ENCODE results near the gene DTX3. TPM values are rescaled to one million over a fixed set of nuclear protein-coding genes. Genes with fewer than 3 reads are reported as not detected.

Gene DTX3
- total RNA-seq, 1 experiment from 2014 or later, result 0.37 TPM

DNA sequence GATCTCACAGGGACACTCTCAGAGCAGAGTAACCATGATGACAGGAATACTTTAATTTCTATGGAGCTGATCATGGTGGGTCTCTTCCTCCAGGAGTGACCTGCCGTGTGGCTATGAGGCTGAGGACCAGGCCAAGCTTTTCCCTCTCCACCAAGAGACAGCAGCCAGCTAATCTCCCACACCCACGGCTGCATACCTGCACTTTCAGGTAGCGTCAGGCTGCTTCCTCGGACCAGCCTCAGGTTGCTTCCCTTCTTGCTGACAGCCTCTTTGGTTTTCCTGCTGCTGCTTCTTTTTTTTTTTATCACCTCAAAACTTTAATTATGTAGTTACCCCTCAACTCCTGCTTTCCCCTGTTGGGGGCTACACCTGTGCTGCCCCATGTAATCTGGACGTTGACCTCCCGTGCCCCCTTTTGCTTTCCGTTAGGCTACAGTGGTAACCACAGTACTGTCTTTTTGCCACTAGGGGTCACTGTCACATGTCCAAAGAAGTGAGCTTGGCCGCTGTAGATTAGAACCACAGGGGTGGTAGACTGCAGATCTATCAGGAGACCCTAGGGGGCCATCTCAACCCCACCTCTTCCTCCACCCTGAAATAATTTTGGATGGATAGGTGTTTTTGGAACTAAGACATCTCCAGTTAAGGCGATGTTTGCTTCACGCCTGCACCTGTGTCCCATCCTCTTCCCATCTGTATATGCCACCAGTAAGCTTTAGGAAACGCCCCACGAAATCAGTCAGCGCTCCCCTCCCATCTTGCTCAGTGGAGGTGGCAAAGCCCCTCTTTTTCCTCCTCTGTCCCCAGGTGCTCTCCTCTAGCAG is 21.4 kb upstream of the DTX3 start:
- no peak overlapping the region for H3K4me2 ChIP-seq (ENCODE audit: low read length)
- no peaks in the 10 kb centered on the region for H3K4me1 ChIP-seq (ENCODE audit: control insufficient read depth in 1 of 2, insufficient read depth in 2 of 2, low read length in 2 of 2)
- H2AFZ ChIP-seq (ENCODE audit: low read depth, low read length, poor library complexity, severe bottlenecking), result no peak overlapping the region
- H3K9ac ChIP-seq (ENCODE audit: low read length), result no peak overlapping the region
- H3K4me3 ChIP-seq (replicated peaks in 1 of 2; ENCODE audit: low read depth in 1 of 2, low read length in 2 of 2), result no peak overlapping the region
- no TSS peak for BruUV-seq (replicated peaks)
- TF ChIP-seq CTCF (IDR thresholded peaks at IDR 0.05 in 2 of 3, conservative IDR thresholded peaks at IDR 0.05 in 1 of 3; ENCODE audit: borderline replicate concordance in 1 of 3, insufficient read depth in 1 of 3, low read depth in 2 of 3, low read length in 2 of 3) (peak; percentile 95 to 99 (median 98)), RAD21 (IDR thresholded peaks at IDR 0.05; ENCODE audit: low read depth) (peak; percentile 93)
- TF ChIP-seq, protein P1, sequence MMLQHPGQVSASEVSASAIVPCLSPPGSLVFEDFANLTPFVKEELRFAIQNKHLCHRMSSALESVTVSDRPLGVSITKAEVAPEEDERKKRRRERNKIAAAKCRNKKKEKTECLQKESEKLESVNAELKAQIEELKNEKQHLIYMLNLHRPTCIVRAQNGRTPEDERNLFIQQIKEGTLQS (IDR thresholded peaks at IDR 0.05), result no peak
- H3K79me2 ChIP-seq (ENCODE audit: insufficient read depth, low read length), result no peaks in the 10 kb centered on the region
- ChIA-PET CTCF (interaction anchor here (0.6 to 3.3 kb wide), 23 partner anchors 9 to 1267 kb away, joined by 3 to 18 read pairs (median 4); partner anchors contain the start of genes ARHGEF25, B4GALNT1, DCTN2 and DTX3), RAD21 (ENCODE audit: low non-redundant PET in 1 of 2, low total read pairs in 2 of 2, uncharacterized antibody in 2 of 2, unreplicated experiment in 2 of 2) (interaction anchor here (1.0 to 1.3 kb wide), 4 partner anchors 37 to 174 kb away, joined by 3 to 5 read pairs (median 3); partner anchors contain the start of gene B4GALNT1 (in 1 of the 2)), POLR2A (no interaction called here)
- H3K9me3 ChIP-seq (ENCODE audit: control insufficient read depth in 1 of 2, insufficient read depth in 1 of 2, low read depth in 1 of 2, low read length in 2 of 2), result no peaks in the 10 kb centered on the region
- peaks cover 0 to 8% of the 10 kb centered on the region in 2 experiments; a peak in 2 of 4 replicates for H3K36me3 ChIP-seq (ENCODE audit: control insufficient read depth in 1 of 2, insufficient read depth in 2 of 2, low read length in 2 of 2)
- no peak overlapping the region for H3K27ac ChIP-seq (ENCODE audit: low read depth, low read length)
- no peaks in the 10 kb centered on the region for H3K27me3 ChIP-seq (ENCODE audit: insufficient read depth, low read length)
- no peaks in the 10 kb centered on the region for H4K20me1 ChIP-seq (ENCODE audit: insufficient read depth)
- no peaks in the 10 kb centered on the region for H3K9me2 ChIP-seq (ENCODE audit: insufficient read depth)
- ATAC-seq (peak; percentile 99), DNase-seq (ENCODE audit: low read depth, low spot score) (peak; percentile 76)
- intact Hi-C loops (cut with micrococcal nuclease), result loop anchor here (1.0 to 5.0 kb wide), 4 partner anchors 38 to 159 kb away; partner anchors contain the start of genes B4GALNT1 and OS9

GRCh38 chr12:57584050-57584449 is 20.6 kb upstream of the DTX3 start:
- ChIA-PET POLR2A (no interaction called here), RAD21 (ENCODE audit: low non-redundant PET in 1 of 2, low total read pairs in 2 of 2, uncharacterized antibody in 2 of 2, unreplicated experiment in 2 of 2) (interaction anchor here in 1 of 2 experiments (1.2 kb wide), 1 partner anchor 49 kb away, joined by 5 read pairs; the partner anchor contains the start of gene B4GALNT1), CTCF (interaction anchor here (0.9 to 3.3 kb wide), 13 partner anchors 9 to 219 kb away, joined by 3 to 18 read pairs (median 5); partner anchors contain the start of genes ARHGEF25, DCTN2, DTX3 and PIP4K2C)
- Histone ChIP-seq H2AFZ (ENCODE audit: low read depth, low read length, poor library complexity, severe bottlenecking) (no peak overlapping the region), H3K27me3 (ENCODE audit: insufficient read depth, low read length) (no peaks in the 10 kb centered on the region), H4K20me1 (ENCODE audit: insufficient read depth) (no peaks in the 10 kb centered on the region), H3K4me3 (replicated peaks in 1 of 2; ENCODE audit: low read depth in 1 of 2, low read length in 2 of 2) (no peak overlapping the region), H3K27ac (ENCODE audit: low read depth, low read length) (no peak overlapping the region), H3K4me2 (ENCODE audit: low read length) (no peak overlapping the region), H3K36me3 (ENCODE audit: control insufficient read depth in 1 of 2, insufficient read depth in 2 of 2, low read length in 2 of 2) (peaks cover 0 to 6% of the 10 kb centered on the region in 2 experiments; a peak in 1 of 4 replicates), H3K9ac (ENCODE audit: low read length) (no peak overlapping the region), H3K9me2 (ENCODE audit: insufficient read depth) (no peaks in the 10 kb centered on the region), H3K79me2 (ENCODE audit: insufficient read depth, low read length) (no peaks in the 10 kb centered on the region), H3K4me1 (ENCODE audit: control insufficient read depth in 1 of 2, insufficient read depth in 2 of 2, low read length in 2 of 2) (no peaks in the 10 kb centered on the region), H3K9me3 (ENCODE audit: control insufficient read depth in 1 of 2, insufficient read depth in 1 of 2, low read depth in 1 of 2, low read length in 2 of 2) (no peaks in the 10 kb centered on the region)
- intact Hi-C loops (cut with micrococcal nuclease), result loop anchor here (5.0 kb wide), 1 partner anchor 108 kb away; the partner anchor contains the start of gene OS9
- no peak for DNase-seq (ENCODE audit: low read depth, low spot score)
- no peak for TF ChIP-seq JUND (IDR thresholded peaks at IDR 0.05)
- TF ChIP-seq ELF1 (IDR thresholded peaks at IDR 0.05; ENCODE audit: borderline replicate concordance, low read depth), result no peak
- no peak for TF ChIP-seq ZNF274 (IDR thresholded peaks at IDR 0.05; ENCODE audit: low read depth, low read length)
- no peak for TF ChIP-seq SP1 (IDR thresholded peaks at IDR 0.05; ENCODE audit: low read depth)
- TF ChIP-seq ZFX (IDR thresholded peaks at IDR 0.05), result no peak
- TF ChIP-seq POLR2A (IDR thresholded peaks at IDR 0.05; ENCODE audit: borderline replicate concordance, extremely low read depth, insufficient read depth, insufficient read length), result no peak
- TF ChIP-seq CTCF (IDR thresholded peaks at IDR 0.05 in 2 of 3, conservative IDR thresholded peaks at IDR 0.05 in 1 of 3; ENCODE audit: borderline replicate concordance in 1 of 3, insufficient read depth in 1 of 3, low read depth in 2 of 3, low read length in 2 of 3), result no peak
- TF ChIP-seq, protein P1 (IDR thresholded peaks at IDR 0.05), result no peak
- TF ChIP-seq, protein P2, sequence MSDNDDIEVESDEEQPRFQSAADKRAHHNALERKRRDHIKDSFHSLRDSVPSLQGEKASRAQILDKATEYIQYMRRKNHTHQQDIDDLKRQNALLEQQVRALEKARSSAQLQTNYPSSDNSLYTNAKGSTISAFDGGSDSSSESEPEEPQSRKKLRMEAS (IDR thresholded peaks at IDR 0.05), result no peak
- TF ChIP-seq SRF (IDR thresholded peaks at IDR 0.05; ENCODE audit: low read depth), result no peak
- TF ChIP-seq EZH2 (IDR thresholded peaks at IDR 0.05), result no peak
- ATAC-seq, result no peak
- BruUV-seq (replicated peaks), result no TSS peak

All from HCT116 (cell line).